ENCODE results near the gene CHRM5. TPM values are rescaled to one million over a fixed set of nuclear protein-coding genes. Genes with fewer than 3 reads are reported as not detected.

The CHRM5 gene
- total and polyA plus RNA-seq, 9 of the 15 experiments (the other 6 are each of a cell fraction or from before 2014, with no cell fraction given), result not detected

DNA sequence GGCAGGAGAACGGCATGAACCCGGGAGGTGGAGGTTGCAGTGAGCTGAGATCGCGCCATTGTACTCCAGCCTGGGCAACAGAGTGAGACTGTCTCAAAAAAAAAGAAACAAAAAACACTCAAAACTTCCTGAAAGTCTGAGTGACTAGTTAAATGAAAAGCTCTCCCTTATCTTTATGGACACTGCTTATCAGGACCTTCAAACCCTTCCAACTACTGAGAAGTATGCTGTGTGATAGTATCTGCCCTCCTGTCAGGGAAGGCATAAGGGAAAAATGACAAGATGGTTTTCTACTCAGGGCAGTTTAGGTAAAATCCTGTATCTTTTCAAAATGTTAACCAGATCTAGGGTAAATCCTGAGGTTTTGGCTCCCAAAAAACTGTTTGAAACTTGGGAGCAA is 111.6 kb downstream of the CHRM5 start (continued):
- no peak for TF ChIP-seq NONO (IDR thresholded peaks at IDR 0.05; ENCODE audit: low read depth in 2 of 2, low read length in 1 of 2)
- TF ChIP-seq, protein P1, sequence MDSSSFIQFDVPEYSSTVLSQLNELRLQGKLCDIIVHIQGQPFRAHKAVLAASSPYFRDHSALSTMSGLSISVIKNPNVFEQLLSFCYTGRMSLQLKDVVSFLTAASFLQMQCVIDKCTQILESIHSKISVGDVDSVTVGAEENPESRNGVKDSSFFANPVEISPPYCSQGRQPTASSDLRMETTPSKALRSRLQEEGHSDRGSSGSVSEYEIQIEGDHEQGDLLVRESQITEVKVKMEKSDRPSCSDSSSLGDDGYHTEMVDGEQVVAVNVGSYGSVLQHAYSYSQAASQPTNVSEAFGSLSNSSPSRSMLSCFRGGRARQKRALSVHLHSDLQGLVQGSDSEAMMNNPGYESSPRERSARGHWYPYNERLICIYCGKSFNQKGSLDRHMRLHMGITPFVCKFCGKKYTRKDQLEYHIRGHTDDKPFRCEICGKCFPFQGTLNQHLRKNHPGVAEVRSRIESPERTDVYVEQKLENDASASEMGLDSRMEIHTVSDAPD (CRISPR knock-in tag; IDR thresholded peaks at IDR 0.05), result no peak
- no peak for TF ChIP-seq KHSRP (IDR thresholded peaks at IDR 0.05)
- no peak for TF ChIP-seq RHOXF2B (CRISPR knock-in tag; conservative IDR thresholded peaks at IDR 0.05)
- TF ChIP-seq, protein P2, sequence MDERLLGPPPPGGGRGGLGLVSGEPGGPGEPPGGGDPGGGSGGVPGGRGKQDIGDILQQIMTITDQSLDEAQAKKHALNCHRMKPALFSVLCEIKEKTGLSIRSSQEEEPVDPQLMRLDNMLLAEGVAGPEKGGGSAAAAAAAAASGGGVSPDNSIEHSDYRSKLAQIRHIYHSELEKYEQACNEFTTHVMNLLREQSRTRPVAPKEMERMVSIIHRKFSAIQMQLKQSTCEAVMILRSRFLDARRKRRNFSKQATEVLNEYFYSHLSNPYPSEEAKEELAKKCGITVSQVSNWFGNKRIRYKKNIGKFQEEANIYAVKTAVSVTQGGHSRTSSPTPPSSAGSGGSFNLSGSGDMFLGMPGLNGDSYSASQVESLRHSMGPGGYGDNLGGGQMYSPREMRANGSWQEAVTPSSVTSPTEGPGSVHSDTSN (CRISPR knock-in tag; IDR thresholded peaks at IDR 0.05; ENCODE audit: low read depth), result no peak
- TF ChIP-seq, protein P2 (tag; conservative IDR thresholded peaks at IDR 0.05; ENCODE audit: low read depth), result peak; percentile 56; the same call in 1 of the 2 replicates
- TF ChIP-seq ZNF436 (CRISPR knock-in tag; IDR thresholded peaks at IDR 0.05), result no peak
- no peak for TF ChIP-seq BRCA1 (IDR thresholded peaks at IDR 0.05)
- no peak for TF ChIP-seq BRCA1 (CRISPR knock-in tag; IDR thresholded peaks at IDR 0.05)
- no peak for TF ChIP-seq ZNF224 (CRISPR knock-in tag; IDR thresholded peaks at IDR 0.05)
- no peak for TF ChIP-seq STAT5B (CRISPR knock-in tag; IDR thresholded peaks at IDR 0.05)
- TF ChIP-seq, protein P3, sequence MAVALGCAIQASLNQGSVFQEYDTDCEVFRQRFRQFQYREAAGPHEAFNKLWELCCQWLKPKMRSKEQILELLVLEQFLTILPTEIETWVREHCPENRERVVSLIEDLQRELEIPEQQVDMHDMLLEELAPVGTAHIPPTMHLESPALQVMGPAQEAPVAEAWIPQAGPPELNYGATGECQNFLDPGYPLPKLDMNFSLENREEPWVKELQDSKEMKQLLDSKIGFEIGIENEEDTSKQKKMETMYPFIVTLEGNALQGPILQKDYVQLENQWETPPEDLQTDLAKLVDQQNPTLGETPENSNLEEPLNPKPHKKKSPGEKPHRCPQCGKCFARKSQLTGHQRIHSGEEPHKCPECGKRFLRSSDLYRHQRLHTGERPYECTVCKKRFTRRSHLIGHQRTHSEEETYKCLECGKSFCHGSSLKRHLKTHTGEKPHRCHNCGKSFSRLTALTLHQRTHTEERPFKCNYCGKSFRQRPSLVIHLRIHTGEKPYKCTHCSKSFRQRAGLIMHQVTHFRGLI (CRISPR knock-in tag; IDR thresholded peaks at IDR 0.05), result no peak
- no peak for TF ChIP-seq NR2C2 (CRISPR knock-in tag; IDR thresholded peaks at IDR 0.05)
- TF ChIP-seq NR2C2 (tag; IDR thresholded peaks at IDR 0.05), result no peak
- TF ChIP-seq EP300 (IDR thresholded peaks at IDR 0.05; ENCODE audit: low read length), result peak; percentile 49
- no peak for TF ChIP-seq BMI1 (IDR thresholded peaks at IDR 0.05; ENCODE audit: low read length)
- TF ChIP-seq FOXP1 (CRISPR knock-in tag; IDR thresholded peaks at IDR 0.05), result no peak
- TF ChIP-seq, protein P4, sequence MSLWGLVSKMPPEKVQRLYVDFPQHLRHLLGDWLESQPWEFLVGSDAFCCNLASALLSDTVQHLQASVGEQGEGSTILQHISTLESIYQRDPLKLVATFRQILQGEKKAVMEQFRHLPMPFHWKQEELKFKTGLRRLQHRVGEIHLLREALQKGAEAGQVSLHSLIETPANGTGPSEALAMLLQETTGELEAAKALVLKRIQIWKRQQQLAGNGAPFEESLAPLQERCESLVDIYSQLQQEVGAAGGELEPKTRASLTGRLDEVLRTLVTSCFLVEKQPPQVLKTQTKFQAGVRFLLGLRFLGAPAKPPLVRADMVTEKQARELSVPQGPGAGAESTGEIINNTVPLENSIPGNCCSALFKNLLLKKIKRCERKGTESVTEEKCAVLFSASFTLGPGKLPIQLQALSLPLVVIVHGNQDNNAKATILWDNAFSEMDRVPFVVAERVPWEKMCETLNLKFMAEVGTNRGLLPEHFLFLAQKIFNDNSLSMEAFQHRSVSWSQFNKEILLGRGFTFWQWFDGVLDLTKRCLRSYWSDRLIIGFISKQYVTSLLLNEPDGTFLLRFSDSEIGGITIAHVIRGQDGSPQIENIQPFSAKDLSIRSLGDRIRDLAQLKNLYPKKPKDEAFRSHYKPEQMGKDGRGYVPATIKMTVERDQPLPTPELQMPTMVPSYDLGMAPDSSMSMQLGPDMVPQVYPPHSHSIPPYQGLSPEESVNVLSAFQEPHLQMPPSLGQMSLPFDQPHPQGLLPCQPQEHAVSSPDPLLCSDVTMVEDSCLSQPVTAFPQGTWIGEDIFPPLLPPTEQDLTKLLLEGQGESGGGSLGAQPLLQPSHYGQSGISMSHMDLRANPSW (CRISPR knock-in tag; IDR thresholded peaks at IDR 0.05), result no peak
- peak; percentile 86 for TF ChIP-seq ARID1B (IDR thresholded peaks at IDR 0.05)
- no peak for TF ChIP-seq NUFIP1 (IDR thresholded peaks at IDR 0.05; ENCODE audit: partially characterized antibody)
- no peak for TF ChIP-seq ZNF140 (CRISPR knock-in tag; IDR thresholded peaks at IDR 0.05)
- no peak for TF ChIP-seq PHB2 (IDR thresholded peaks at IDR 0.05; ENCODE audit: low read depth)
- no peak for TF ChIP-seq SNIP1 (IDR thresholded peaks at IDR 0.05; ENCODE audit: low read depth)
- TF ChIP-seq ZNF699 (CRISPR knock-in tag; IDR thresholded peaks at IDR 0.05; ENCODE audit: insufficient replicate concordance), result no peak
- no peak for TF ChIP-seq MAFF (IDR thresholded peaks at IDR 0.05; ENCODE audit: low read length)

Data from K562 (cell line).